D341Med (cell line): Measurements from ENCODE around the gene CPSF7.

Experiments used
- DNase-seq: peaks from one replicate; pipeline ENCODE4 v3.0.0; 2012; ENCODE audit warnings: low spot score

The CPSF7 gene

GRCh38 chr11:61357233-61357893 is 72.4 kb downstream of the CPSF7 start:
- no peak for DNase-seq

- DNase-seq: no peak
Measured at GRCh38 chr11:61356706-61357105, 73.1 kb downstream of the CPSF7 start.

- DNase-seq: no peak
Measured at GRCh38 chr11:61354208-61354607, 75.6 kb downstream of the CPSF7 start.

GRCh38 chr11:61353131-61354067 is 76.4 kb downstream of the CPSF7 start:
- no peak for DNase-seq
